MCF 10A (cell line): Measurements from ENCODE around the gene LRP3. TPM values are rescaled to one million over a fixed set of nuclear protein-coding genes. Genes with fewer than 3 reads are reported as not detected.
A peak's percentile ranks its signal among the peaks of the same experiment; 100 is the strongest.

Experiments
- BruUV-seq: library from RNA; stranded (reverse); fragments of 400-500 nt; replicated peaks from 2 replicates; lab custom pipeline; 2021; lab: Mats Ljungman, UMichigan
- CTCF ChIA-PET: fragments of 300-600 bp; sonication (Branson Sonifier 250); formaldehyde crosslinking; extraction: SDS; loops from one replicate; lab custom pipeline; 2021; ENCODE audit warnings: antibody characterized with exemption, inconsistent platforms; lab: Yijun Ruan, JAX
- POLR2A ChIA-PET: fragments of 300-600, 350-650 bp; sonication (Branson Sonifier 250); formaldehyde crosslinking; extraction: SDS; loops from one replicate; lab custom pipeline; 2020; ENCODE audit warnings: antibody characterized with exemption, inconsistent platforms; lab: Yijun Ruan, JAX
- DNase-seq: peaks from one replicate; pipeline ENCODE4 v3.0.0-alpha.2; 2018; ENCODE audit not compliant: unreplicated experiment
- H3K27ac Mint-ChIP-seq: one replicate; pipeline ENCODE4 v1.8.0; 2022; ENCODE audit warnings: mild to moderate bottlenecking, low read depth, mixed read lengths; ENCODE audit not compliant: unreplicated experiment
- H3K27me3 Mint-ChIP-seq: one replicate; pipeline ENCODE4 v1.8.0; 2022; ENCODE audit warnings: mixed read lengths; ENCODE audit not compliant: insufficient read depth, unreplicated experiment
- H3K36me3 Mint-ChIP-seq: one replicate; pipeline ENCODE4 v1.8.0; 2022; ENCODE audit warnings: mild to moderate bottlenecking, moderate library complexity, mixed read lengths; ENCODE audit not compliant: insufficient read depth, unreplicated experiment
- H3K4me1 Mint-ChIP-seq: one replicate; pipeline ENCODE4 v1.8.0; 2022; ENCODE audit warnings: mixed read lengths; ENCODE audit not compliant: insufficient read depth, unreplicated experiment
- H3K4me3 Mint-ChIP-seq: one replicate; pipeline ENCODE4 v1.8.0; 2022; ENCODE audit warnings: mild to moderate bottlenecking, moderate library complexity, mixed read lengths; ENCODE audit not compliant: unreplicated experiment
- H3K9me3 Mint-ChIP-seq: one replicate; pipeline ENCODE4 v1.8.0; 2022; ENCODE audit warnings: mixed read lengths; ENCODE audit not compliant: unreplicated experiment
- intact Hi-C: fragments of 100-400 bp; cut with micrococcal nuclease; formaldehyde crosslinking; loops from 2 replicates; pipeline ENCODE4 v1.14.1; 2022
- total RNA-seq: library from RNA; stranded (reverse); gene quantifications from 2 replicates; pipeline ENCODE4 v1.2.3, GENCODE V29; 2022
- TF ChIP-seq, protein P1 (sequence below): fragments of 200-600 bp; IDR thresholded peaks from one replicate; pipeline ENCODE4 v1.8.0; 2022; ENCODE audit warnings: antibody characterized with exemption, mild to moderate bottlenecking; ENCODE audit not compliant: unreplicated experiment

The LRP3 gene
- total RNA-seq, 1 experiment from 2014 or later: 7.7 TPM

DNA sequence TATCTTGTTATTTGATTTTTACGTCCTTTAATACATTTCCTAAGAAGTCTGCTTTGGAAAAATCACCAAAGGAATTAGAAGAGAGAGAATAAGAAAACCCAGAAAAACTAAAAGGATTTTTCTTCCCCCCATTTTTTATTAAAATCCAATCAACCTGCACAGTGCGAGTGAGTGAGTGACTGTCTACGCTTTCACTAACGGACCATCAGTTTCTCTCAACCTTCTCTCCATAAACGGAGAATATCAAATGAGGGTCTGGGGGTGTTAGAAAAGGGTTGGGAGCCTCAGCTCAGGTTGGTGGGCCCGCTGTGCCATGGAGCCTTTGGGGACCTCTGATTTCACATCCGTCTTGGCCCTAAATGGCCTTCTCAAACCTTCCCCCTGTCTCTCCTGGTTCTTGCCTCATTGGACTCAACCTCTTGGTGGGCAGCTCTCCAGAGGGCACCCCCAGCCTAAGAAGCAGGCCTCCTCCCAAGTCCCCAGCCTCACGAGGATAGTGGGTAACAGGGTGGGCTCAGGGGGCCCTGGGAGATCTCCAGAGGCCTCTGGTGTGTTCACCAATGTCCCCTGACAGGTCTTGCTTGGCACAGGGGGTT lies 763 bp upstream of the LRP3 start:
- CTCF ChIA-PET: interaction anchor here (1.8 kb wide), 1 partner anchor 10 kb away, joined by 7 read pairs; no protein-coding TSS in a partner anchor
- H3K27me3 Mint-ChIP-seq: peaks cover 14% of the 10 kb centered on the region
- H3K4me3 Mint-ChIP-seq: peak overlapping the region; percentile 67

DNA sequence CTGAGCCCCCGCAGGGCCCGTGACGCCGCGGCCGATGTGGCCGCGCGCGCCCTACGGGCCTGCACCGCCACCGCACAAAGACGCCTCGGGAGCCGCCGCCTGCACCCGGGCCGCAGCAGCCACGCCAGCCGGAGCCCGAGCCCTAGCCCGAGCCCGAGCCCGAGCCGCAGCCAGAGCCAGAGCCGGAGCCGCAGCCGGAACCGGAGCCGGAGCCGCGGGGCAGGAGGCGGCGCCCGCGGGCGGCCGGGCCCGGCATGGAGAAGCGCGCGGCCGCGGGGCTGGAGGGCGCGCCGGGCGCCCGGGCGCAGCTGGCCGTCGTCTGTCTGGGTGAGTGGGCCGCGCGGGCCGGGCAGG lies 379 bp downstream of the LRP3 start:
- intact Hi-C loops: no loop called here
- Mint-ChIP-seq H3K4me3 (peak overlapping the region; percentile 72), H3K27me3 (peaks cover 14% of the 10 kb centered on the region), H3K4me1 (no peaks in the 10 kb centered on the region), H3K36me3 (no peaks in the 10 kb centered on the region), H3K27ac (no peak overlapping the region), H3K9me3 (no peaks in the 10 kb centered on the region)
- CTCF ChIA-PET: interaction anchor here (0.8 kb wide), 1 partner anchor 25 kb away, joined by 3 read pairs; no protein-coding TSS in a partner anchor
- no TSS peak for BruUV-seq
- POLR2A ChIA-PET: interaction anchor here (4.9 kb wide), 1 partner anchor 17 kb away, joined by 18 read pairs; no protein-coding TSS in a partner anchor
- DNase-seq: no peak
- TF ChIP-seq, protein P1, sequence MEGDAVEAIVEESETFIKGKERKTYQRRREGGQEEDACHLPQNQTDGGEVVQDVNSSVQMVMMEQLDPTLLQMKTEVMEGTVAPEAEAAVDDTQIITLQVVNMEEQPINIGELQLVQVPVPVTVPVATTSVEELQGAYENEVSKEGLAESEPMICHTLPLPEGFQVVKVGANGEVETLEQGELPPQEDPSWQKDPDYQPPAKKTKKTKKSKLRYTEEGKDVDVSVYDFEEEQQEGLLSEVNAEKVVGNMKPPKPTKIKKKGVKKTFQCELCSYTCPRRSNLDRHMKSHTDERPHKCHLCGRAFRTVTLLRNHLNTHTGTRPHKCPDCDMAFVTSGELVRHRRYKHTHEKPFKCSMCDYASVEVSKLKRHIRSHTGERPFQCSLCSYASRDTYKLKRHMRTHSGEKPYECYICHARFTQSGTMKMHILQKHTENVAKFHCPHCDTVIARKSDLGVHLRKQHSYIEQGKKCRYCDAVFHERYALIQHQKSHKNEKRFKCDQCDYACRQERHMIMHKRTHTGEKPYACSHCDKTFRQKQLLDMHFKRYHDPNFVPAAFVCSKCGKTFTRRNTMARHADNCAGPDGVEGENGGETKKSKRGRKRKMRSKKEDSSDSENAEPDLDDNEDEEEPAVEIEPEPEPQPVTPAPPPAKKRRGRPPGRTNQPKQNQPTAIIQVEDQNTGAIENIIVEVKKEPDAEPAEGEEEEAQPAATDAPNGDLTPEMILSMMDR: no peak

More for the DNA sequence above, 763 bp upstream of the LRP3 start:
- TF ChIP-seq, protein P1: no peak
- no peaks in the 10 kb centered on the region for H3K4me1 Mint-ChIP-seq
- no peak overlapping the region for H3K27ac Mint-ChIP-seq
- POLR2A ChIA-PET: interaction anchor here (4.9 kb wide), 1 partner anchor 16 kb away, joined by 18 read pairs; no protein-coding TSS in a partner anchor
- no peaks in the 10 kb centered on the region for H3K9me3 Mint-ChIP-seq
- no peak for DNase-seq
- intact Hi-C loops: no loop called here
- H3K36me3 Mint-ChIP-seq: no peaks in the 10 kb centered on the region
- BruUV-seq: no TSS peak

DNA sequence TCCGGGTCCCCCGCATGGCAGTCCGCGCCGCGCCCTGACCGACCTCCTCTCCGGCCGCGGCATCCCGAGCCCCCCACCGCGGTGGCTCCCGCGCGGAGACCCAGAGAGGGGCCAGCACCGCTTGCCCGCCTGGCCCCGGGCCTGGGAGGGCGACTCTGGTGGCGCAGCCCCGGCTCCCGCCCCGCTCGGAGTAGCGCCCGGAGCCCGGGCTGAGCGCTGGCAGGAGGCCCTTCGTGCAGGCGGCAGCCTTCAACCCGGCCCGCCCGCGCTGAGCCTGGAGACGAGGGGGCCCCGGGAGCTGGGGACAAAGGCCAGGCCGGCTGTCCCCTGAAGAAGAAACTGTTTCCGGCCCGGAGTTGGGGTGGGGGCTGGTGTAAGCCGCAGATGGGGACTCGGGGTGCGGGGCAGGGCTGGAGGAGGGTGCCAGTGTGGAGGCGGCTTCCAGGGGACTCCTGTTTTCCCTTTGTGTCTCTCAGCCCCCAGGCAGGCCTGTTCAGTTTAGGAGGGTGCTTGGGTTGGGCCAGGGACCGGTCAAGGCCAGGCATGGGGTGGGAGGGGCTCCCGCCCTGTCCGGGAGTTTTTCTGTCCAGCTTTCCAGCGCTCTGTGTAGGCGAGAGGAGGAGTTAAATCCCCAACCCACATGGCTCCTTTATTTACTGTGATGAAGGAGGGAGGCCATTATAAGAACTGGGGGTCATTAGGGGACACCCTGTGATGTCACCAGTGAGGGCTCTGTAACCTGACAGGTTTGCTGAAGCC lies 935 bp downstream of the LRP3 start:
- BruUV-seq: no TSS peak
- TF ChIP-seq, protein P1: no peak
- peak overlapping the region; percentile 31 for H3K27ac Mint-ChIP-seq
- peaks cover 13% of the 10 kb centered on the region for H3K27me3 Mint-ChIP-seq
- no peaks in the 10 kb centered on the region for H3K36me3 Mint-ChIP-seq
- intact Hi-C loops: no loop called here
- peak; percentile 30 for DNase-seq
- H3K4me3 Mint-ChIP-seq: peak overlapping the region; percentile 72
- H3K4me1 Mint-ChIP-seq: no peaks in the 10 kb centered on the region
- ChIA-PET POLR2A (interaction anchor here (0.8 to 4.9 kb wide), 2 partner anchors 18 to 182 kb away, joined by 3 to 18 read pairs; no protein-coding TSS in a partner anchor), CTCF (interaction anchor here (0.6 to 3.9 kb wide), 4 partner anchors 11 to 40 kb away, joined by 3 to 16 read pairs (median 6); no protein-coding TSS in a partner anchor)
- H3K9me3 Mint-ChIP-seq: no peaks in the 10 kb centered on the region
